ENCODE data around the gene CILP2.

CILP2 gene

DNA sequence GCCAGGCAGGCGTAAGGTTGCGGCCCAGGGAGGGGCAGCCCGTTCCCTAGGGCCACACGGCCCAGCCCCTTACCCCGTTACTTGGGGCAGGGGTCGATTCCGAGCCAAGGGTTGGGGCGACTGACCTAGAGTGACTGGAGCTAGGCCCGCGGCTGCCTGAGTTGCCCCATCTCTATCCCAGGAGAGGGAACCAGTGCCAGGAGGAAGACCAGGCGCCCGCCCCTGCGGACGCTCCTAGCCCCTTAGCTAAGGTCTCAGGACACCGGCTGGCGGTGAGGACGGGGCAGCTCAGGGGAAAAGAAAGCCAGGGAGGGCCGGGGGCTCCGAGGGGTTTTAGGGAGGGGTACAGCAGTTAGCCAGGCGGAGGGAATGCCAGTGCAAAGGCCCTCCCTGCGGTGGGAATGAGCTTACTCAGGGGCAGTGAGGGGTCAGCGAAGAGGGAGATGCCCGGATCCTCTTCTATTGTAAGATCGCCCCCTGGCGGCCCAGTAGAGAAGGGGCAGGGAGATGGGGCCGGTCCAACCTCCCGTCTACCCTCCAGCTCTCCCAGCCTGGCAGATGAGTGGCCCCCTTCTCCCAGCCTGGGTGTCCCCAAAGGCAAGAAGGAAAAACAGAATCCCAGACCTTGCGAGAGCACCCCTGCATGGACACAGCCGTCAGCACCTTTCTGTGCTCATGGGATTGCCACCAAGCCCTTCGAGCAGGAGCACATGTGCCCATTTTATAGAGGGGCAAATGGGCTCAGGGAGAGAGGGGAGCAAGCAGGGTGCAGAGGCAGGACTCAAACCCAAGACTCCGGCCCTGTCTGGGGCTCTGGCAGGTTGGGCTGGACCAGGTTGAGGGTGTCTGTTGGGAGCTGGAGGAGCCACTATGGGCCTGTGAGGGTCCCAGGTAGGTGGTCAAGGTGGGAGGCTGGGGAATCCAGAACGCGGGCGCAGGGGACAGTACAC lies 16.3 kb downstream of the CILP2 start:
- TF ChIP-seq CTCF (IDR thresholded peaks at IDR 0.05; ENCODE audit: borderline replicate concordance, insufficient read depth, low read depth, low read length) = peak; percentile 91
- no peak overlapping the region for H3K4me3 ChIP-seq (ENCODE audit: low read depth, low read length)

DNA sequence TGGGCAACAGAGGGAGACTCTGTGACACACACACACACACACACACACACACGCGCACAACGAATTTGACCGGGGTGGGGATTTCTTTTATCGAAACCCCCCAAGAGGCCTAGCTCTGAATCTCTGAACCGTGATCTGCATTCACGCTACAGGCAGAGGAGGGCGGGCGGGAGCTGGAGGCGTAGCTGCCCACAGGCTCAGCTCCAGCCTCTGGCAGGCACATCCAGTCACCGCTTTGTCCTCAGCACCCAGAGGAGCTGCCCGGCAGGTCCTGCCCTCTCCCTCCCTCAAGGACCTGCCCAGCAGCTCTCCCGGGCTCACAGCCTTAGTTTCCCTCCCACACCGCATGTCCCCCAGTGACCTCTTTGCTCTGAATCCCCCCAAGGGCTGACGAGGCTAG lies 20.0 kb downstream of the CILP2 start:
- TF ChIP-seq CTCF (IDR thresholded peaks at IDR 0.05; ENCODE audit: borderline replicate concordance, insufficient read depth, low read depth, low read length) = no peak
- H3K4me3 ChIP-seq (ENCODE audit: low read depth, low read length) = no peak overlapping the region

DNA sequence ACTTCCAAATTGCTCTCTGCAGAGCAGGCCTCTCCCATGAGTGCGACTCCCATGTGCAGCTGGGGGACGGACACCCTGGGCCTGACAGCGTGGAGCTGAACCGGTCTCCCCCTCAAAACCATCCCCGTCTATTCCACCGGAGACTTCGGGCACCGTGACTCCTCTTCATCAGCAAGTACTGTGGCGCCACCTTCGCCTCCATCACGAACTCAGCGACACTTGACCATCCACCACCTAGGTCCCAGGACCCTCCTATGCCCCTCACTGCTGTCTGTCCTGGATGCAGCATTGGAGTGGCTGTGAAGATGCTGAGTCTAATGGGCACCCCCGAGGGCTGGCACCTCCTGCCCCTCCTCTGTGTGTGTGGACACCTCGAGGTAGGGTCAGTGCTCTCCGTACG lies 20.6 kb downstream of the CILP2 start:
- H3K4me3 ChIP-seq (ENCODE audit: low read depth, low read length) = no peak overlapping the region
- no peak for TF ChIP-seq CTCF (IDR thresholded peaks at IDR 0.05; ENCODE audit: borderline replicate concordance, insufficient read depth, low read depth, low read length)

- no peak for TF ChIP-seq CTCF (IDR thresholded peaks at IDR 0.05; ENCODE audit: borderline replicate concordance, insufficient read depth, low read depth, low read length)
Observed at GRCh38 chr19:19559931-19560330, 21.9 kb downstream of the CILP2 start.

GRCh38 chr19:19561946-19562664 lies 24.0 kb downstream of the CILP2 start:
- no peak overlapping the region for H3K4me3 ChIP-seq (ENCODE audit: low read depth, low read length)
- no peak for TF ChIP-seq CTCF (IDR thresholded peaks at IDR 0.05; ENCODE audit: borderline replicate concordance, insufficient read depth, low read depth, low read length)

More at GRCh38 chr19:19559931-19560330, 21.9 kb downstream of the CILP2 start:
- H3K4me3 ChIP-seq (ENCODE audit: low read depth, low read length) = no peak overlapping the region

GRCh38 chr19:19562665-19563347 lies 24.7 kb downstream of the CILP2 start:
- H3K4me3 ChIP-seq (ENCODE audit: low read depth, low read length) = no peak overlapping the region
- no peak for TF ChIP-seq CTCF (IDR thresholded peaks at IDR 0.05; ENCODE audit: borderline replicate concordance, insufficient read depth, low read depth, low read length)

Data from GM12875 (cell line).